Kidney glomerular epithelial cell (primary cell): ENCODE data around the gene C16orf86.

Source experiments
- DNase-seq: peaks from one replicate; lab custom pipeline; 2025; lab: John Stamatoyannopoulos, UW

The C16orf86 gene

GRCh38 chr16:67666559-67667452, at the start of gene C16orf86, which contains the start of gene ENKD1:
Gene C16orf86, plus strand, starts transcription at chr16:67666814. Its CDS starts 157 bp downstream, at chr16:67666971.
Gene ENKD1, minus strand, starts transcription at chr16:67666750. Its CDS starts 308 bp downstream, at chr16:67666442.
- peak; percentile 22 for DNase-seq

GRCh38 chr16:67628216-67628615, 38.4 kb upstream of the C16orf86 start:
- DNase-seq = no peak

GRCh38 chr16:67632415-67633172, 34.0 kb upstream of the C16orf86 start:
- no peak for DNase-seq

GRCh38 chr16:67636713-67637112, 29.9 kb upstream of the C16orf86 start:
- no peak for DNase-seq

- DNase-seq = no peak
Measured at GRCh38 chr16:67637625-67638024, 29.0 kb upstream of the C16orf86 start.

GRCh38 chr16:67641779-67642708, 24.6 kb upstream of the C16orf86 start:
- no peak for DNase-seq

GRCh38 chr16:67644038-67644437, 22.6 kb upstream of the C16orf86 start:
- DNase-seq = no peak

- DNase-seq = no peak
Measured at GRCh38 chr16:67645397-67646121, 21.1 kb upstream of the C16orf86 start.

GRCh38 chr16:67647111-67647651, 19.4 kb upstream of the C16orf86 start:
- no peak for DNase-seq

- no peak for DNase-seq
Measured at GRCh38 chr16:67647681-67648080, 18.9 kb upstream of the C16orf86 start.

GRCh38 chr16:67648088-67648763, 18.4 kb upstream of the C16orf86 start:
- DNase-seq = no peak

GRCh38 chr16:67648764-67649407, 17.7 kb upstream of the C16orf86 start:
- no peak for DNase-seq

GRCh38 chr16:67649494-67649931, 17.1 kb upstream of the C16orf86 start:
- DNase-seq = no peak

- no peak for DNase-seq
Measured at GRCh38 chr16:67650023-67650422, 16.6 kb upstream of the C16orf86 start.

- DNase-seq = no peak
Measured at GRCh38 chr16:67651039-67651438, 15.6 kb upstream of the C16orf86 start.

GRCh38 chr16:67651847-67652246, 14.8 kb upstream of the C16orf86 start:
- no peak for DNase-seq

- DNase-seq = peak; percentile 5
Measured at GRCh38 chr16:67652578-67653127, 14.0 kb upstream of the C16orf86 start.

- no peak for DNase-seq
Measured at GRCh38 chr16:67653128-67653788, 13.4 kb upstream of the C16orf86 start.
